A549 (cell line): ENCODE results near the gene AP4S1. TPM values are rescaled to one million over a fixed set of nuclear protein-coding genes. Genes with fewer than 3 reads are reported as not detected.

Experiments used
- ATAC-seq, 2 experiments: fragments of 200-7000 bp in 1 of 2; fragments of >200 bp in 1 of 2; cut with Nextera tagmentation in 1 of 2; cut with Tn5 transposase in 1 of 2; 3 replicates each; pipeline versions ENCODE4 v1.8.0 to v1.9.1; 2018 to 2020; ENCODE audit warnings: mild to moderate bottlenecking in 1 of 2, moderate library complexity in 1 of 2
- CTCF ChIA-PET: fragments of 300-600 bp; sonication (Branson Sonifier 250); formaldehyde crosslinking; extraction: SDS; loops from one replicate; lab custom pipeline; 2021; ENCODE audit warnings: antibody characterized with exemption, inconsistent platforms; lab: Yijun Ruan, JAX
- POLR2A ChIA-PET: fragments of 350-600 bp; formaldehyde crosslinking; extraction: SDS; loops from one replicate; lab custom pipeline; 2021; ENCODE audit warnings: antibody characterized with exemption, inconsistent platforms; lab: Yijun Ruan, JAX
- DNase-seq, 2 experiments: peaks; one replicate each; pipeline versions ENCODE4 v3.0.0 to v3.0.0-alpha.2; 2011 to 2016; ENCODE audit warnings: low read depth in 1 of 2, low spot score in 1 of 2
- FAIRE-seq: peaks from 2 replicates; lab custom pipeline; 2011; peaks lifted over from hg19 to GRCh38; lab: Jason Lieb, UNC
- H3K27ac ChIP-seq, 2 experiments: fragments of >200 bp; sonication (Bioruptor Twin); formaldehyde crosslinking; 3 replicates each; pipeline ENCODE4 v1.5.1; 2016 to 2017
- H3K4me1 ChIP-seq: fragments of >200 bp; sonication (Bioruptor Twin); formaldehyde crosslinking; 3 replicates; pipeline ENCODE4 v1.6.1; 2016
- H3K4me2 ChIP-seq: fragments of >200 bp; sonication (Bioruptor Twin); formaldehyde crosslinking; 3 replicates; pipeline ENCODE4 v1.6.1; 2016
- H3K4me3 ChIP-seq: fragments of >200 bp; sonication (Bioruptor Twin); formaldehyde crosslinking; 3 replicates; pipeline ENCODE4 v1.5.1; 2016
- H3K9me3 ChIP-seq: fragments of >200 bp; sonication (Bioruptor Twin); formaldehyde crosslinking; 3 replicates; pipeline ENCODE4 v1.6.1; 2016
- CBX2 ChIP-seq: fragments of 200-600 bp; sonication (generic); IDR thresholded peaks from 2 replicates; pipeline ENCODE4 v1.6.1; 2016; ENCODE audit warnings: low read depth, mild to moderate bottlenecking, borderline replicate concordance
- EP300 ChIP-seq, 2 experiments: fragments of >200 bp; sonication (Bioruptor Twin); formaldehyde crosslinking; IDR thresholded peaks; 2 replicates in 1 of 2; 3 replicates in 1 of 2; pipeline ENCODE4 v1.6.1; 2016 to 2017
- ESRRA ChIP-seq: fragments of 150-350 bp; IDR thresholded peaks from 2 replicates; pipeline ENCODE4 v1.6.1; 2014; ENCODE audit warnings: mild to moderate bottlenecking, low read length, borderline replicate concordance
- FOSL2 ChIP-seq, 2 experiments: fragments of 450-650 bp in 1 of 2; fragments of >200 bp in 1 of 2; sonication (Bioruptor Twin) in 1 of 2; formaldehyde crosslinking; IDR thresholded peaks; 2 replicates each; pipeline versions ENCODE4 v1.5.0 to v1.6.1; 2016 to 2020; ENCODE audit warnings: mild to moderate bottlenecking in 1 of 2, moderate library complexity in 1 of 2
- FOXS1 ChIP-seq: fragments of 250-450 bp; sonication (Bioruptor Pico); IDR thresholded peaks from 2 replicates; pipeline ENCODE4 v1.5.0; 2020; ENCODE audit warnings: mild to moderate bottlenecking, moderate library complexity
- HDAC2 ChIP-seq: fragments of 200-600 bp; sonication (generic); IDR thresholded peaks from 2 replicates; pipeline ENCODE4 v1.6.1; 2016
- HEYL ChIP-seq: fragments of 250-450 bp; sonication (Bioruptor Pico); IDR thresholded peaks from 2 replicates; pipeline ENCODE4 v1.8.0; 2021; ENCODE audit warnings: mild to moderate bottlenecking, moderate library complexity
- JUN ChIP-seq, 2 experiments: fragments of >200 bp; sonication (Bioruptor Twin); formaldehyde crosslinking; IDR thresholded peaks; 2 replicates in 1 of 2; 3 replicates in 1 of 2; pipeline ENCODE4 v1.6.1; 2016 to 2017
- JUNB ChIP-seq: fragments of >200 bp; sonication (Bioruptor Twin); formaldehyde crosslinking; IDR thresholded peaks from 2 replicates; pipeline ENCODE4 v1.6.1; 2016
- KDM5A ChIP-seq: fragments of 200-600 bp; sonication (generic); IDR thresholded peaks from 2 replicates; pipeline ENCODE4 v1.6.1; 2016; ENCODE audit warnings: antibody characterized with exemption, mild to moderate bottlenecking
- MAZ ChIP-seq: fragments of 150-350 bp; IDR thresholded peaks from 2 replicates; pipeline ENCODE4 v1.6.1; 2014; ENCODE audit warnings: antibody characterized with exemption, low read depth, low read length, borderline replicate concordance
- MYC ChIP-seq: IDR thresholded peaks from 2 replicates; pipeline ENCODE4 v1.6.1; 2012; ENCODE audit warnings: mild to moderate bottlenecking, inconsistent platforms, low read length, improper control_type of control experiment, borderline replicate concordance
- NPAS2 ChIP-seq: fragments of 250-450 bp; sonication (Bioruptor Pico); IDR thresholded peaks from 2 replicates; pipeline ENCODE4 v1.8.0; 2022; ENCODE audit warnings: mild to moderate bottlenecking, moderate library complexity, borderline replicate concordance
- PHF8 ChIP-seq: fragments of 200-600 bp; sonication (generic); IDR thresholded peaks from 2 replicates; pipeline ENCODE4 v1.6.1; 2016; ENCODE audit warnings: low read depth, mild to moderate bottlenecking, antibody characterized with exemption, moderate library complexity, borderline replicate concordance
- POLR2A ChIP-seq: IDR thresholded peaks from 2 replicates; pipeline ENCODE4 v1.6.1; 2012; ENCODE audit warnings: mild to moderate bottlenecking, low read length
- RARB ChIP-seq: fragments of 250-450 bp; sonication (Bioruptor Pico); IDR thresholded peaks from 2 replicates; pipeline ENCODE4 v1.8.0; 2021; ENCODE audit warnings: mild to moderate bottlenecking, moderate library complexity
- RCOR1 ChIP-seq: fragments of 150-350 bp; IDR thresholded peaks from 2 replicates; pipeline ENCODE4 v1.6.1; 2014; ENCODE audit warnings: antibody characterized with exemption, low read length, low read depth
- RFX5 ChIP-seq: fragments of 450-650 bp; IDR thresholded peaks from 2 replicates; pipeline ENCODE4 v1.7.1; 2014; ENCODE audit warnings: antibody characterized with exemption, mild to moderate bottlenecking, moderate library complexity
- RNF2 ChIP-seq: fragments of 200-600 bp; sonication (generic); IDR thresholded peaks from 2 replicates; pipeline ENCODE4 v1.6.1; 2016; ENCODE audit warnings: low read depth, mild to moderate bottlenecking, antibody characterized with exemption, moderate library complexity, borderline replicate concordance
- SMC3 ChIP-seq: fragments of >200 bp; sonication (Bioruptor Twin); formaldehyde crosslinking; IDR thresholded peaks from 3 replicates; pipeline ENCODE4 v1.6.1; 2018; ENCODE audit warnings: inconsistent platforms
- SREBF2 ChIP-seq: fragments of 450-650 bp; IDR thresholded peaks from 2 replicates; pipeline ENCODE4 v1.6.1; 2014; ENCODE audit warnings: mild to moderate bottlenecking, moderate library complexity
- ZC3H11A ChIP-seq: fragments of 450-650 bp; IDR thresholded peaks from 2 replicates; pipeline ENCODE4 v1.6.1; 2014; ENCODE audit warnings: antibody characterized with exemption, mild to moderate bottlenecking
- ZFP36 ChIP-seq: fragments of 450-650 bp; IDR thresholded peaks from 2 replicates; pipeline ENCODE4 v1.6.1; 2014; ENCODE audit warnings: borderline replicate concordance; ENCODE audit not compliant: partially characterized antibody
- ZSCAN20 ChIP-seq: fragments of 250-450 bp; sonication (Bioruptor Pico); IDR thresholded peaks from 2 replicates; pipeline ENCODE4 v1.8.0; 2022; ENCODE audit warnings: mild to moderate bottlenecking, moderate library complexity
- WGBS: methylation state at CpG from one replicate; pipeline ENCODE4 v1.1.6; 2017; ENCODE audit errors: missing lambda C conversion rate; 5-methylcytosine and 5-hydroxymethylcytosine counted together
- polyA plus RNA-seq, 4 experiments: library from polyadenylated mRNA; depleted of rRNA in 3 of 4; stranded (reverse); fragments of >200 nt; fragmentation: RNase III in 1 of 4; extraction: RNeasy Plus Mini Kit Qiagen cat#74134 plus additional on column Dnase treatment in 1 of 4; gene quantifications; 2 replicates in 3 of 4; 3 replicates in 1 of 4; pipeline ENCODE4 v1.2.3, GENCODE V29; 2011 to 2017
- TF ChIP-seq, protein P1 (sequence below): IDR thresholded peaks from 2 replicates; pipeline ENCODE4 v1.6.1; 2012
- TF ChIP-seq, protein P2 (sequence below): fragments of 150-350 bp; IDR thresholded peaks from 2 replicates; pipeline ENCODE4 v1.6.1; 2014; ENCODE audit warnings: low read depth, mild to moderate bottlenecking, low read length
- TF ChIP-seq, protein P3 (sequence below): fragments of 200-600 bp; sonication (generic); IDR thresholded peaks from 2 replicates; pipeline ENCODE4 v1.6.1; 2016; ENCODE audit warnings: antibody characterized with exemption, mild to moderate bottlenecking, moderate library complexity

The AP4S1 gene
- polyA plus RNA-seq, 2 of the 4 experiments (the other 2 are of a cell fraction): 12.4 to 13.4 TPM

DNA sequence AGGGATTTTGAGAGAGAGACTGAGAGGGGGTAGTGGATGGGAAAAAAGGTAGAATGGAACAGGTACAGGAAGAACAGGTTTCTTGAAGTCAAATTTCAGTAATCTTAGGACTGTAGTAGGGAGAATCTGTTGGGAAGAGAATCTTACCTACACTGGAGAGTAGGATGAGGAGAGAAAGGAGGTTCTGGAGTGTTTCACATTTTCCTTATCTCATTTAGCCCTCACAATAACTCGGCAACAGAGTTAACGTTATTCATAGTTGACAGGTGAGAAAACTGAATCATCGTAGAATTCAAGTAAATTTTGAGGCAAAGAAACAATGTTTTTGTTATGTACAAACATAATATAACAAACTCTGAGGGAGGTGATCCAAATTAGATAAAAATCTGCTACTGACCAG lies 17.9 kb downstream of the AP4S1 start:
- WGBS: 59% methylated on average over 3 of the region's 3 CpGs
- DNase-seq (no peak), FAIRE-seq (no peak), ATAC-seq (no peak)
- Histone ChIP-seq H3K4me3 (no peak overlapping the region), H3K27ac (no peak overlapping the region), H3K4me2 (peak overlapping the region; percentile 10; the same call in 1 of the 3 replicates), H3K4me1 (peaks cover 21% of the 10 kb centered on the region), H3K9me3 (no peaks in the 10 kb centered on the region)
- TF ChIP-seq, protein P1, sequence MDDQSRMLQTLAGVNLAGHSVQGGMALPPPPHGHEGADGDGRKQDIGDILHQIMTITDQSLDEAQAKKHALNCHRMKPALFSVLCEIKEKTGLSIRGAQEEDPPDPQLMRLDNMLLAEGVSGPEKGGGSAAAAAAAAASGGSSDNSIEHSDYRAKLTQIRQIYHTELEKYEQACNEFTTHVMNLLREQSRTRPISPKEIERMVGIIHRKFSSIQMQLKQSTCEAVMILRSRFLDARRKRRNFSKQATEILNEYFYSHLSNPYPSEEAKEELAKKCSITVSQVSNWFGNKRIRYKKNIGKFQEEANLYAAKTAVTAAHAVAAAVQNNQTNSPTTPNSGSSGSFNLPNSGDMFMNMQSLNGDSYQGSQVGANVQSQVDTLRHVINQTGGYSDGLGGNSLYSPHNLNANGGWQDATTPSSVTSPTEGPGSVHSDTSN: no peak
- no peak for TF ChIP-seq KDM5A
- TF ChIP-seq NPAS2: no peak
- no peak for TF ChIP-seq ZFP36
- no peak for TF ChIP-seq SMC3
- no peak for TF ChIP-seq PHF8
- ChIA-PET POLR2A (no interaction called here), CTCF (interaction anchor here (0.6 kb wide), 2 partner anchors 13 to 24 kb away, joined by 3 to 6 read pairs; no protein-coding TSS in a partner anchor)

DNA sequence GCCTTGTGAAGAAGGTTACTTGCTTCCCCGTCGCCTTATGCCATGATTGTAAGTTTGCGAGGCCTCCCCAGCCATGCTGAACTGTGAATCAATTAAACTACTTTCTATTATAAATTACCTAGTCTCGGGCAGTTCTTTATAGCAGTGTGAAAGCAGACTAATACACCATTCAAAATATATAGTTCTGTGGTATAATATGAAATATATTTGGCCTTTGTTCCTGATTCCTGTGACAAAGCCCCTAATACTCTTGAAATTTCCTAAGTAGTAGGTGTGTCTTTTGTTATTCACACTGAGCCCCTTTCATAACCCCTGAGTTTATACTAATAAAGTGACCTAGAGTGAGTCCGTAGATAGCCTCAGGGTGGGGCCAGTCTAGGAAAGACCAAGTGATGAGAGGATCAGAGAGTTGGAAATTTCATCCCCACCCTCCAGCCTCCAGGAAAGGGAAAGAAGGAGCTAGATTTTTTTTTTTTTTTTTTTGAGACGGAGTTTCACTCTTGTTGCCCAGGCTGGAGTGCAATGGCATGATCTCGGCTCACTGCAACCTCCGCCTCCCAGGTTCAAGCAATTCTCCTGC lies 20.1 kb downstream of the AP4S1 start:
- POLR2A ChIA-PET: interaction anchor here (1.6 kb wide), 1 partner anchor 19 kb away, joined by 7 read pairs; the partner anchor contains the start of gene STRN3

DNA sequence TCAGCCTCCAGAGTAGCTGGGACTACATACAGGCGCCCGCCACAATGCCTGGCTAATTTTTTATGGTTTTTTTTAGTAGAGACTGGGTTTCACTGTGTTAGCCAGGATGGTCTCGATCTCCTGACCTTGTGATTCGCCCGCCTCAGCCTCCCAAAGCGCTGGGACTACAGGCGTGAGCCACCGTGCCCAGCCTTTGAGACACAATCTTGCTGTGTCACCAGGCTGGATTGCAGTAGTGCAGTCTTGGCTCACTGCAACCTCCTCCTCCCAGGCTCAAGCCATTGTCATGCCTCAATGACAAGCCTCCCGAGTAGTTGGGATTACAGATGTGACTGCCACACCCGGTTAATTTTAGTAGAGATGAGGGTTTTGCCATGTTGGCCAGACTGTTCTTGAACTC lies 22.1 kb downstream of the AP4S1 start:
- 90% methylated on average over 10 of the region's 10 CpGs for WGBS
- Histone ChIP-seq H3K9me3 (no peaks in the 10 kb centered on the region), H3K4me2 (no peak overlapping the region), H3K27ac (peak overlapping the region in 1 of 2 experiments; percentile 33; a peak in 1 of 6 replicates), H3K4me1 (peaks cover 19% of the 10 kb centered on the region), H3K4me3 (no peak overlapping the region)
- FAIRE-seq (no peak), DNase-seq (no peak), ATAC-seq (no peak)
- ChIA-PET CTCF (no interaction called here), POLR2A (interaction anchor here (1.6 kb wide), 1 partner anchor 21 kb away, joined by 7 read pairs; the partner anchor contains the start of gene STRN3)
- no peak for TF ChIP-seq ZC3H11A
- TF ChIP-seq ESRRA: no peak
- no peak for TF ChIP-seq CBX2
- no peak for TF ChIP-seq JUNB
- TF ChIP-seq POLR2A: no peak
- no peak for TF ChIP-seq FOSL2 (IDR thresholded peaks at IDR 0.05)
- no peak for TF ChIP-seq FOSL2 (CRISPR knock-in tag; IDR thresholded peaks at IDR 0.05)
- no peak for TF ChIP-seq RARB
- TF ChIP-seq MYC: no peak
- no peak for TF ChIP-seq RNF2
- no peak for TF ChIP-seq SREBF2
- no peak for TF ChIP-seq ZSCAN20 (CRISPR knock-in tag)
- no peak for TF ChIP-seq HEYL
- no peak for TF ChIP-seq HDAC2

More for the DNA sequence above, 20.1 kb downstream of the AP4S1 start:
- TF ChIP-seq, protein P2, sequence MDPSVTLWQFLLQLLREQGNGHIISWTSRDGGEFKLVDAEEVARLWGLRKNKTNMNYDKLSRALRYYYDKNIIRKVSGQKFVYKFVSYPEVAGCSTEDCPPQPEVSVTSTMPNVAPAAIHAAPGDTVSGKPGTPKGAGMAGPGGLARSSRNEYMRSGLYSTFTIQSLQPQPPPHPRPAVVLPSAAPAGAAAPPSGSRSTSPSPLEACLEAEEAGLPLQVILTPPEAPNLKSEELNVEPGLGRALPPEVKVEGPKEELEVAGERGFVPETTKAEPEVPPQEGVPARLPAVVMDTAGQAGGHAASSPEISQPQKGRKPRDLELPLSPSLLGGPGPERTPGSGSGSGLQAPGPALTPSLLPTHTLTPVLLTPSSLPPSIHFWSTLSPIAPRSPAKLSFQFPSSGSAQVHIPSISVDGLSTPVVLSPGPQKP: no peak
- TF ChIP-seq JUN (IDR thresholded peaks at IDR 0.05) (no peak), RCOR1 (no peak), MYC (no peak), MAZ (no peak), JUNB (no peak), NPAS2 (no peak), RFX5 (no peak), KDM5A (no peak), RARB (no peak), FOXS1 (CRISPR knock-in tag) (no peak), POLR2A (no peak), EP300 (IDR thresholded peaks at IDR 0.05) (no peak)
- TF ChIP-seq, protein P3, sequence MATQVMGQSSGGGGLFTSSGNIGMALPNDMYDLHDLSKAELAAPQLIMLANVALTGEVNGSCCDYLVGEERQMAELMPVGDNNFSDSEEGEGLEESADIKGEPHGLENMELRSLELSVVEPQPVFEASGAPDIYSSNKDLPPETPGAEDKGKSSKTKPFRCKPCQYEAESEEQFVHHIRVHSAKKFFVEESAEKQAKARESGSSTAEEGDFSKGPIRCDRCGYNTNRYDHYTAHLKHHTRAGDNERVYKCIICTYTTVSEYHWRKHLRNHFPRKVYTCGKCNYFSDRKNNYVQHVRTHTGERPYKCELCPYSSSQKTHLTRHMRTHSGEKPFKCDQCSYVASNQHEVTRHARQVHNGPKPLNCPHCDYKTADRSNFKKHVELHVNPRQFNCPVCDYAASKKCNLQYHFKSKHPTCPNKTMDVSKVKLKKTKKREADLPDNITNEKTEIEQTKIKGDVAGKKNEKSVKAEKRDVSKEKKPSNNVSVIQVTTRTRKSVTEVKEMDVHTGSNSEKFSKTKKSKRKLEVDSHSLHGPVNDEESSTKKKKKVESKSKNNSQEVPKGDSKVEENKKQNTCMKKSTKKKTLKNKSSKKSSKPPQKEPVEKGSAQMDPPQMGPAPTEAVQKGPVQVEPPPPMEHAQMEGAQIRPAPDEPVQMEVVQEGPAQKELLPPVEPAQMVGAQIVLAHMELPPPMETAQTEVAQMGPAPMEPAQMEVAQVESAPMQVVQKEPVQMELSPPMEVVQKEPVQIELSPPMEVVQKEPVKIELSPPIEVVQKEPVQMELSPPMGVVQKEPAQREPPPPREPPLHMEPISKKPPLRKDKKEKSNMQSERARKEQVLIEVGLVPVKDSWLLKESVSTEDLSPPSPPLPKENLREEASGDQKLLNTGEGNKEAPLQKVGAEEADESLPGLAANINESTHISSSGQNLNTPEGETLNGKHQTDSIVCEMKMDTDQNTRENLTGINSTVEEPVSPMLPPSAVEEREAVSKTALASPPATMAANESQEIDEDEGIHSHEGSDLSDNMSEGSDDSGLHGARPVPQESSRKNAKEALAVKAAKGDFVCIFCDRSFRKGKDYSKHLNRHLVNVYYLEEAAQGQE: no peak
- CTCF ChIA-PET: no interaction called here
- Histone ChIP-seq H3K4me3 (no peak overlapping the region), H3K4me2 (no peak overlapping the region), H3K4me1 (peaks cover 22% of the 10 kb centered on the region), H3K9me3 (no peaks in the 10 kb centered on the region), H3K27ac (no peak overlapping the region)
- no peak for DNase-seq
- no peak for FAIRE-seq
- no peak for ATAC-seq
- WGBS: 91% methylated on average over 8 of the region's 8 CpGs
